Liver (tissue), 9 donors: Measurements from ENCODE around the gene ACOT6. TPM values are rescaled to one million over a fixed set of nuclear protein-coding genes. Genes with fewer than 3 reads are reported as not detected.

ENCODE experiments used
- DNase-seq: peaks from one replicate; pipeline ENCODE4 v3.0.0-alpha.2; 2017; ENCODE audit warnings: low spot score
- H3K27ac ChIP-seq, 2 donors: one replicate each; pipeline ENCODE4 v1.7.0; 2013; ENCODE audit warnings: inconsistent platforms in 2 of 2, low read length in 2 of 2, control low read depth in 1 of 2, low read depth in 1 of 2, mild to moderate bottlenecking in 1 of 2
- H3K27me3 ChIP-seq, 4 donors: one replicate each; pipeline versions ENCODE4 v1.6.1 to v1.7.0; 2013; ENCODE audit warnings: low read length in 3 of 4, inconsistent platforms in 1 of 4, mild to moderate bottlenecking in 1 of 4, moderate library complexity in 1 of 4; ENCODE audit not compliant: control insufficient read depth in 4 of 4, insufficient read depth in 4 of 4
- H3K36me3 ChIP-seq, 4 donors: one replicate each; pipeline versions ENCODE4 v1.6.1 to v1.7.0; 2013; ENCODE audit warnings: low read length in 3 of 4, mild to moderate bottlenecking in 3 of 4, low read depth in 1 of 4, moderate library complexity in 1 of 4; ENCODE audit not compliant: control insufficient read depth in 4 of 4, insufficient read depth in 3 of 4
- H3K4me1 ChIP-seq, 4 donors: one replicate each; pipeline versions ENCODE4 v1.6.1 to v1.7.0; 2013; ENCODE audit warnings: low read length in 3 of 4, mild to moderate bottlenecking in 3 of 4, moderate library complexity in 1 of 4; ENCODE audit not compliant: control insufficient read depth in 4 of 4, insufficient read depth in 4 of 4
- H3K4me3 ChIP-seq, 3 donors: one replicate each; pipeline versions ENCODE4 v1.6.1 to v1.7.0; 2013; ENCODE audit warnings: low read length in 3 of 3, control low read depth in 1 of 3, low read depth in 1 of 3, mild to moderate bottlenecking in 1 of 3
- H3K9ac ChIP-seq, 2 donors: one replicate each; pipeline ENCODE4 v1.7.0; 2013; ENCODE audit warnings: low read length in 2 of 2, mild to moderate bottlenecking in 2 of 2, moderate library complexity in 2 of 2, control low read depth in 1 of 2, low read depth in 1 of 2
- H3K9me3 ChIP-seq, 4 donors: one replicate each; pipeline versions ENCODE4 v1.6.1 to v1.7.0; 2013; ENCODE audit warnings: low read length in 3 of 4; ENCODE audit not compliant: control insufficient read depth in 4 of 4
- EGR1 ChIP-seq, 2 donors: IDR thresholded peaks; 2 replicates each; pipeline ENCODE4 v1.6.1; 2016 to 2018; ENCODE audit warnings: antibody characterized with exemption in 2 of 2, low read depth in 2 of 2
- FOXA1 ChIP-seq: IDR thresholded peaks from 2 replicates; pipeline ENCODE4 v1.6.1; 2016; ENCODE audit warnings: antibody characterized with exemption
- FOXA2 ChIP-seq: IDR thresholded peaks from 2 replicates; pipeline ENCODE4 v1.6.1; 2016; ENCODE audit warnings: antibody characterized with exemption
- GABPA ChIP-seq, 2 donors: IDR thresholded peaks in 1 of 2; conservative IDR thresholded peaks in 1 of 2; 2 replicates each; pipeline ENCODE4 v1.6.1; 2016; ENCODE audit warnings: antibody characterized with exemption in 2 of 2, mild to moderate bottlenecking in 1 of 2, moderate library complexity in 1 of 2
- HNF4A ChIP-seq, 2 donors: conservative IDR thresholded peaks; 2 replicates each; pipeline ENCODE4 v1.6.1; 2016; ENCODE audit warnings: antibody characterized with exemption in 2 of 2, mild to moderate bottlenecking in 2 of 2
- HNF4G ChIP-seq: IDR thresholded peaks from 2 replicates; pipeline ENCODE4 v1.6.1; 2016; ENCODE audit warnings: antibody characterized with exemption
- JUND ChIP-seq, 2 donors: IDR thresholded peaks; 2 replicates each; pipeline ENCODE4 v1.6.1; 2016; ENCODE audit warnings: antibody characterized with exemption in 2 of 2
- NR2F2 ChIP-seq: IDR thresholded peaks from 2 replicates; pipeline ENCODE4 v1.6.1; 2016; ENCODE audit warnings: antibody characterized with exemption
- RAD21 ChIP-seq, 2 donors: IDR thresholded peaks; 2 replicates each; pipeline ENCODE4 v1.6.1; 2016; ENCODE audit warnings: antibody characterized with exemption in 2 of 2, mild to moderate bottlenecking in 2 of 2
- RXRA ChIP-seq, 2 donors: IDR thresholded peaks; 2 replicates each; pipeline ENCODE4 v1.6.1; 2017 to 2018; ENCODE audit warnings: antibody characterized with exemption in 2 of 2, mild to moderate bottlenecking in 1 of 2
- SP1 ChIP-seq: IDR thresholded peaks from 2 replicates; pipeline ENCODE4 v1.6.1; 2018; ENCODE audit warnings: antibody characterized with exemption, mild to moderate bottlenecking
- TAF1 ChIP-seq: conservative IDR thresholded peaks from 2 replicates; pipeline ENCODE4 v1.6.1; 2016; ENCODE audit warnings: antibody characterized with exemption, mild to moderate bottlenecking
- YY1 ChIP-seq: IDR thresholded peaks from 2 replicates; pipeline ENCODE4 v1.6.1; 2016; ENCODE audit warnings: antibody characterized with exemption, mild to moderate bottlenecking
- WGBS: extraction: QIAGEN DNeasy Blood & Tissue Kit; methylation state at CpG from one replicate; pipeline ENCODE4 v1.1.7; 2013; 5-methylcytosine and 5-hydroxymethylcytosine counted together
- polyA plus RNA-seq, 2 donors: library from polyadenylated mRNA; stranded (reverse) in 1 of 2; unstranded in 1 of 2; fragments of 200-250 nt in 1 of 2; fragments of >200 nt in 1 of 2; fragmentation: Nextera tagmentation in 1 of 2; extraction: Ambion mirVana in 1 of 2; gene quantifications; one replicate each; pipeline versions ENCODE4 v1.2.1 to v1.2.3, GENCODE V29; 2013 to 2015
- total RNA-seq, 2 donors: library from RNA; depleted of rRNA; stranded (reverse); fragments of >200 nt; gene quantifications; one replicate each; pipeline ENCODE4 v1.2.3, GENCODE V29; 2014
- TF ChIP-seq, protein P1 (sequence below): IDR thresholded peaks from 2 replicates; pipeline ENCODE4 v1.6.1; 2016; ENCODE audit warnings: antibody characterized with exemption, mild to moderate bottlenecking
- TF ChIP-seq, protein P2 (sequence below): IDR thresholded peaks from 2 replicates; pipeline ENCODE4 v1.6.1; 2016; ENCODE audit warnings: antibody characterized with exemption
- TF ChIP-seq, protein P3 (sequence below): IDR thresholded peaks from 2 replicates; pipeline ENCODE4 v1.6.1; 2016; ENCODE audit warnings: antibody characterized with exemption
- TF ChIP-seq, protein P4 (sequence below): fragments of 150-350 bp; IDR thresholded peaks from 2 replicates; pipeline ENCODE4 v1.5.1; 2017; ENCODE audit warnings: improper control_type of control experiment, low read depth, low read length; ENCODE audit not compliant: missing input control
- TF ChIP-seq, protein P5 (sequence below): IDR thresholded peaks from 2 replicates; pipeline ENCODE4 v1.6.1; 2016; ENCODE audit warnings: antibody characterized with exemption
- donor health status: healthy.
- donor health status: healthy.
- donor health status: healthy.
- donor health status: healthy.
- donor health status: healthy.

The ACOT6 gene
- total and polyA plus RNA-seq, 4 donors, result 0.65 to 1.1 (median 1.1) TPM; not detected in 1

DNA sequence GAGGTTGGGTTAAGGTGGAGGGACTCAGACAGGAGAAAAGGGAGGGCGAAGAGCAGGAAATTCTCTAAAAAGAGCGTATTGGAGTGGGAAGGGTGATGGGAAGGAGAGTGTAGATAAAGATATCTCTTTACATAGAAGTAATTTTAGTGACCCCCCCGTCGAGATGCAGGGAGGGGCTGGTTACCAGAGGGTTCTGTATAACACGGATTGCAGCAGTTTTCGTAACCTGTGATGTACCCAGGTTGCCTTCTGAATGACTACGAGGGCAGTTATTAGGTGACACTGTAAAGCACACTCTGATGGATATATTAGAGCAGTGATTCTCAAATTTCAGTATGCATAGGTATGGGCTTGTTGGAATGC lies 32.9 kb downstream of the ACOT6 start:
- TF ChIP-seq EGR1 (IDR thresholded peaks at IDR 0.05; ENCODE audit: low read depth in 2 of 2) (no peak), JUND (IDR thresholded peaks at IDR 0.05) (no peak), TAF1 (no peak), HNF4G (no peak)
- TF ChIP-seq, protein P1, sequence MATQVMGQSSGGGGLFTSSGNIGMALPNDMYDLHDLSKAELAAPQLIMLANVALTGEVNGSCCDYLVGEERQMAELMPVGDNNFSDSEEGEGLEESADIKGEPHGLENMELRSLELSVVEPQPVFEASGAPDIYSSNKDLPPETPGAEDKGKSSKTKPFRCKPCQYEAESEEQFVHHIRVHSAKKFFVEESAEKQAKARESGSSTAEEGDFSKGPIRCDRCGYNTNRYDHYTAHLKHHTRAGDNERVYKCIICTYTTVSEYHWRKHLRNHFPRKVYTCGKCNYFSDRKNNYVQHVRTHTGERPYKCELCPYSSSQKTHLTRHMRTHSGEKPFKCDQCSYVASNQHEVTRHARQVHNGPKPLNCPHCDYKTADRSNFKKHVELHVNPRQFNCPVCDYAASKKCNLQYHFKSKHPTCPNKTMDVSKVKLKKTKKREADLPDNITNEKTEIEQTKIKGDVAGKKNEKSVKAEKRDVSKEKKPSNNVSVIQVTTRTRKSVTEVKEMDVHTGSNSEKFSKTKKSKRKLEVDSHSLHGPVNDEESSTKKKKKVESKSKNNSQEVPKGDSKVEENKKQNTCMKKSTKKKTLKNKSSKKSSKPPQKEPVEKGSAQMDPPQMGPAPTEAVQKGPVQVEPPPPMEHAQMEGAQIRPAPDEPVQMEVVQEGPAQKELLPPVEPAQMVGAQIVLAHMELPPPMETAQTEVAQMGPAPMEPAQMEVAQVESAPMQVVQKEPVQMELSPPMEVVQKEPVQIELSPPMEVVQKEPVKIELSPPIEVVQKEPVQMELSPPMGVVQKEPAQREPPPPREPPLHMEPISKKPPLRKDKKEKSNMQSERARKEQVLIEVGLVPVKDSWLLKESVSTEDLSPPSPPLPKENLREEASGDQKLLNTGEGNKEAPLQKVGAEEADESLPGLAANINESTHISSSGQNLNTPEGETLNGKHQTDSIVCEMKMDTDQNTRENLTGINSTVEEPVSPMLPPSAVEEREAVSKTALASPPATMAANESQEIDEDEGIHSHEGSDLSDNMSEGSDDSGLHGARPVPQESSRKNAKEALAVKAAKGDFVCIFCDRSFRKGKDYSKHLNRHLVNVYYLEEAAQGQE, result no peak
- TF ChIP-seq, protein P2, sequence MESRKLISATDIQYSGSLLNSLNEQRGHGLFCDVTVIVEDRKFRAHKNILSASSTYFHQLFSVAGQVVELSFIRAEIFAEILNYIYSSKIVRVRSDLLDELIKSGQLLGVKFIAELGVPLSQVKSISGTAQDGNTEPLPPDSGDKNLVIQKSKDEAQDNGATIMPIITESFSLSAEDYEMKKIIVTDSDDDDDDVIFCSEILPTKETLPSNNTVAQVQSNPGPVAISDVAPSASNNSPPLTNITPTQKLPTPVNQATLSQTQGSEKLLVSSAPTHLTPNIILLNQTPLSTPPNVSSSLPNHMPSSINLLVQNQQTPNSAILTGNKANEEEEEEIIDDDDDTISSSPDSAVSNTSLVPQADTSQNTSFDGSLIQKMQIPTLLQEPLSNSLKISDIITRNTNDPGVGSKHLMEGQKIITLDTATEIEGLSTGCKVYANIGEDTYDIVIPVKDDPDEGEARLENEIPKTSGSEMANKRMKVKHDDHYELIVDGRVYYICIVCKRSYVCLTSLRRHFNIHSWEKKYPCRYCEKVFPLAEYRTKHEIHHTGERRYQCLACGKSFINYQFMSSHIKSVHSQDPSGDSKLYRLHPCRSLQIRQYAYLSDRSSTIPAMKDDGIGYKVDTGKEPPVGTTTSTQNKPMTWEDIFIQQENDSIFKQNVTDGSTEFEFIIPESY, result no peak
- TF ChIP-seq, protein P3, sequence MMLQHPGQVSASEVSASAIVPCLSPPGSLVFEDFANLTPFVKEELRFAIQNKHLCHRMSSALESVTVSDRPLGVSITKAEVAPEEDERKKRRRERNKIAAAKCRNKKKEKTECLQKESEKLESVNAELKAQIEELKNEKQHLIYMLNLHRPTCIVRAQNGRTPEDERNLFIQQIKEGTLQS, result no peak
- Histone ChIP-seq H3K36me3 (no peaks in the 10 kb centered on the region), H3K27me3 (no peaks in the 10 kb centered on the region), H3K27ac (peak overlapping the region; percentile 36 to 86), H3K9me3 (no peaks in the 10 kb centered on the region), H3K4me3 (peak overlapping the region; percentile 74 to 99 (median 88)), H3K4me1 (peaks cover 0 to 13% (median 13%) of the 10 kb centered on the region in 4 donors), H3K9ac (peak overlapping the region in 1 of 2 donors; percentile 95)
- no peak for DNase-seq
- WGBS, result 6% methylated on average over 7 of the region's 7 CpGs

DNA sequence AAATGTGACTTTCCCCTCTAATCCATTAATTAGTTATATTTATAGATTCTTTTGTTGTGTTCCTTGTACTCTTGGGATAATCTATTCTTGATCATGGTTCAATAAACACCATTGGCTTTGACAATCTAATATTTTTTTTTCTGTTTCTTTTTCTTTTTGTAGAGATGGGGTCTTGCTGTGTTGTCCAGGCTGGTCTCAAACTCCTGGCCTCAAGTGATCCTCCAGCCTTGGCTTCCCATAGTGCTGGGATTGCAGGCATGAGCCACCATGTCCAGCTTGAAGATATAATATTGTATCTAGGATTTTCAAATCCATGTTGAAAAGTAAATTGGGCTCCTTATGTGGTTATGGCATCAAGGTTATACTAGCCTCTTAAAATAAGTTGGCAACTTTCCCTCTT lies 38.7 kb downstream of the ACOT6 start:
- no peak overlapping the region for H3K27ac ChIP-seq
- no peak for DNase-seq

More for the DNA sequence above, 38.7 kb downstream of the ACOT6 start:
- no peaks in the 10 kb centered on the region for H3K27me3 ChIP-seq
- no peak overlapping the region for H3K9ac ChIP-seq
- TF ChIP-seq, protein P4, sequence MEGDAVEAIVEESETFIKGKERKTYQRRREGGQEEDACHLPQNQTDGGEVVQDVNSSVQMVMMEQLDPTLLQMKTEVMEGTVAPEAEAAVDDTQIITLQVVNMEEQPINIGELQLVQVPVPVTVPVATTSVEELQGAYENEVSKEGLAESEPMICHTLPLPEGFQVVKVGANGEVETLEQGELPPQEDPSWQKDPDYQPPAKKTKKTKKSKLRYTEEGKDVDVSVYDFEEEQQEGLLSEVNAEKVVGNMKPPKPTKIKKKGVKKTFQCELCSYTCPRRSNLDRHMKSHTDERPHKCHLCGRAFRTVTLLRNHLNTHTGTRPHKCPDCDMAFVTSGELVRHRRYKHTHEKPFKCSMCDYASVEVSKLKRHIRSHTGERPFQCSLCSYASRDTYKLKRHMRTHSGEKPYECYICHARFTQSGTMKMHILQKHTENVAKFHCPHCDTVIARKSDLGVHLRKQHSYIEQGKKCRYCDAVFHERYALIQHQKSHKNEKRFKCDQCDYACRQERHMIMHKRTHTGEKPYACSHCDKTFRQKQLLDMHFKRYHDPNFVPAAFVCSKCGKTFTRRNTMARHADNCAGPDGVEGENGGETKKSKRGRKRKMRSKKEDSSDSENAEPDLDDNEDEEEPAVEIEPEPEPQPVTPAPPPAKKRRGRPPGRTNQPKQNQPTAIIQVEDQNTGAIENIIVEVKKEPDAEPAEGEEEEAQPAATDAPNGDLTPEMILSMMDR, result no peak
- TF ChIP-seq FOXA1, result no peak
- TF ChIP-seq SP1, result no peak
- TF ChIP-seq, protein P1, result no peak
- TF ChIP-seq, protein P2, result no peak
- TF ChIP-seq, protein P5, sequence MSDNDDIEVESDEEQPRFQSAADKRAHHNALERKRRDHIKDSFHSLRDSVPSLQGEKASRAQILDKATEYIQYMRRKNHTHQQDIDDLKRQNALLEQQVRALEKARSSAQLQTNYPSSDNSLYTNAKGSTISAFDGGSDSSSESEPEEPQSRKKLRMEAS, result no peak
- TF ChIP-seq TAF1, result no peak
- TF ChIP-seq EGR1 (IDR thresholded peaks at IDR 0.05; ENCODE audit: low read depth in 2 of 2), result no peak
- TF ChIP-seq GABPA (IDR thresholded peaks at IDR 0.05 in 1 of 2, conservative IDR thresholded peaks at IDR 0.05 in 1 of 2), result no peak
- no peak for TF ChIP-seq JUND (IDR thresholded peaks at IDR 0.05)
- TF ChIP-seq RAD21 (IDR thresholded peaks at IDR 0.05), result no peak
- no peak for TF ChIP-seq YY1
- TF ChIP-seq HNF4G, result no peak
- TF ChIP-seq, protein P3, result no peak
- no peak for TF ChIP-seq RXRA (IDR thresholded peaks at IDR 0.05)
- no peak for TF ChIP-seq NR2F2
- TF ChIP-seq HNF4A (conservative IDR thresholded peaks at IDR 0.05), result no peak
- no peak for TF ChIP-seq FOXA2
- peaks cover 0 to 2% (median 0%) of the 10 kb centered on the region in 4 donors for H3K4me1 ChIP-seq
- H3K9me3 ChIP-seq, result no peaks in the 10 kb centered on the region
- peaks cover 0 to 2% (median 0%) of the 10 kb centered on the region in 4 donors for H3K36me3 ChIP-seq
- H3K4me3 ChIP-seq, result no peak overlapping the region
